GM12892 (cell line): ENCODE data around the gene SEPTIN14.
"Not testable (repeated sequence)": the region's sequence is repeated elsewhere in the genome, so short reads cannot be mapped to it uniquely, and the experiment has no call there.

Experiments
- DNase-seq: peaks from one replicate; pipeline ENCODE4 v3.0.0; 2011; ENCODE audit not compliant: insufficient read length
- FAIRE-seq: peaks from 2 replicates; lab custom pipeline; 2011; peaks lifted over from hg19 to GRCh38; lab: Jason Lieb, UNC
- POLR2A ChIP-seq: IDR thresholded peaks from 2 replicates; pipeline ENCODE4 v1.6.1; 2011; ENCODE audit warnings: low read depth, low read length, control low read depth
- POLR2AphosphoS5 ChIP-seq: IDR thresholded peaks from 2 replicates; pipeline ENCODE4 v1.6.1; 2011; ENCODE audit warnings: low read depth, low read length, control low read depth
- TAF1 ChIP-seq: IDR thresholded peaks from 2 replicates; pipeline ENCODE4 v1.6.1; 2011; ENCODE audit warnings: low read depth, mild to moderate bottlenecking, control low read depth, low read length, borderline replicate concordance

The SEPTIN14 gene

GRCh38 chr7:55838595-55838994, 24.0 kb downstream of the SEPTIN14 start:
- FAIRE-seq = no peak
- TF ChIP-seq POLR2A = no peak
- no peak for TF ChIP-seq TAF1
- no peak for DNase-seq

GRCh38 chr7:55827577-55827976, 35.0 kb downstream of the SEPTIN14 start:
- no peak for TF ChIP-seq TAF1
- no peak for TF ChIP-seq POLR2A
- TF ChIP-seq POLR2AphosphoS5 = no peak
- DNase-seq = no peak
- no peak for FAIRE-seq

- FAIRE-seq = no peak
- no peak for DNase-seq
- TF ChIP-seq POLR2AphosphoS5 = no peak
These were observed 43.9 kb downstream of the SEPTIN14 start for GRCh38 chr7:55818686-55819085.

GRCh38 chr7:55797260-55797659, 65.3 kb downstream of the SEPTIN14 start:
- FAIRE-seq, DNase-seq: not testable (repeated sequence)

GRCh38 chr7:55794527-55794926, 68.0 kb downstream of the SEPTIN14 start:
- DNase-seq (no peak), FAIRE-seq (no peak)
- TF ChIP-seq POLR2AphosphoS5 (no peak), TAF1 (no peak), POLR2A (no peak)

- TF ChIP-seq TAF1 (no peak), POLR2A (no peak), POLR2AphosphoS5 (no peak)
- no peak for DNase-seq
- no peak for FAIRE-seq
These were observed 70.5 kb downstream of the SEPTIN14 start for GRCh38 chr7:55792048-55792447.

- TF ChIP-seq POLR2AphosphoS5 (no peak), POLR2A (no peak), TAF1 (no peak)
- no peak for FAIRE-seq
- no peak for DNase-seq
These were observed 74.8 kb downstream of the SEPTIN14 start for GRCh38 chr7:55787796-55788195.

GRCh38 chr7:55786901-55787300, 75.7 kb downstream of the SEPTIN14 start:
- DNase-seq (no peak), FAIRE-seq (no peak)
- TF ChIP-seq TAF1 (no peak), POLR2AphosphoS5 (no peak), POLR2A (no peak)

GRCh38 chr7:55785444-55785843, 77.1 kb downstream of the SEPTIN14 start:
- FAIRE-seq, DNase-seq: not testable (repeated sequence)

- TF ChIP-seq POLR2AphosphoS5 (no peak), POLR2A (no peak), TAF1 (no peak)
- FAIRE-seq (no peak), DNase-seq (no peak)
These were observed 78.4 kb downstream of the SEPTIN14 start for GRCh38 chr7:55784151-55784550.

- DNase-seq (no peak), FAIRE-seq (no peak)
- TF ChIP-seq POLR2A = no peak
- TF ChIP-seq TAF1 = no peak
- TF ChIP-seq POLR2AphosphoS5 = no peak
These were observed 83.9 kb downstream of the SEPTIN14 start for GRCh38 chr7:55778631-55779030.

GRCh38 chr7:55776196-55776595, 86.4 kb downstream of the SEPTIN14 start:
- TF ChIP-seq TAF1 = no peak
- no peak for TF ChIP-seq POLR2A
- no peak for TF ChIP-seq POLR2AphosphoS5
- FAIRE-seq (no peak), DNase-seq (no peak)

GRCh38 chr7:55775051-55775420, 87.5 kb downstream of the SEPTIN14 start:
- FAIRE-seq = no peak
- no peak for TF ChIP-seq TAF1
- TF ChIP-seq POLR2AphosphoS5 = no peak
- no peak for TF ChIP-seq POLR2A
- no peak for DNase-seq
